B cell (primary cell): ENCODE measurements around the gene PGLYRP3. TPM values are rescaled to one million over a fixed set of nuclear protein-coding genes. Genes with fewer than 3 reads are reported as not detected.
A peak's percentile ranks its signal among the peaks of the same experiment; 100 is the strongest.

Source experiments
- ATAC-seq: fragments of 200-7000 bp; cut with Tn5 transposase; one replicate; pipeline ENCODE4 v1.10.0; 2021; ENCODE audit warnings: low read depth, mild to moderate bottlenecking, moderate number of reproducible peaks, moderate library complexity
- CTCF ChIA-PET: fragments of 350-600 bp; sonication (Branson Sonifier 250); formaldehyde crosslinking; loops from one replicate; lab custom pipeline; 2021; ENCODE audit warnings: antibody characterized with exemption, inconsistent platforms; lab: Charles Lee
- POLR2A ChIA-PET: fragments of 350-600 bp; sonication (Branson Sonifier 250); formaldehyde crosslinking; loops from one replicate; lab custom pipeline; 2021; ENCODE audit warnings: antibody characterized with exemption; lab: Charles Lee
- DNase-seq: peaks from one replicate; pipeline ENCODE4 v3.0.0; 2013
- H2AFZ ChIP-seq: 2 replicates; pipeline ENCODE4 v1.6.1; 2012; ENCODE audit warnings: mild to moderate bottlenecking, low read depth, low read length; ENCODE audit not compliant: insufficient read depth, poor library complexity, severe bottlenecking
- H3K27ac ChIP-seq, 2 donors: 1 replicate in 1 of 2; 2 replicates in 1 of 2; pipeline ENCODE4 v1.5.1; 2012 to 2013; ENCODE audit warnings: low read length in 2 of 2, mild to moderate bottlenecking in 2 of 2, moderate library complexity in 1 of 2
- H3K27me3 ChIP-seq, 4 experiments: fragments of 200-600 bp in 1 of 4; sonication (generic) in 1 of 4; replicated peaks in 1 of 4; 1 replicate in 2 of 4; 2 replicates in 2 of 4; pipeline versions ENCODE4 v1.6.1 to v1.7.0; 2013 to 2016; ENCODE audit warnings: low read length in 3 of 4, mild to moderate bottlenecking in 2 of 4, mixed read lengths in 1 of 4, moderate library complexity in 1 of 4; ENCODE audit not compliant: insufficient read depth in 4 of 4, control insufficient read depth in 3 of 4; ENCODE audit errors: control extremely low read depth in 1 of 4
- H3K36me3 ChIP-seq, 2 experiments: replicated peaks in 1 of 2; 1 replicate in 1 of 2; 2 replicates in 1 of 2; pipeline versions ENCODE4 v1.6.1 to v1.7.1; 2013; ENCODE audit warnings: low read length in 1 of 2; ENCODE audit not compliant: insufficient read depth in 2 of 2, control insufficient read depth in 1 of 2; ENCODE audit errors: control extremely low read depth in 1 of 2, extremely low read depth in 1 of 2
- H3K4me1 ChIP-seq, 2 donors: fragments of 200-600 bp in 1 of 2; sonication (generic) in 1 of 2; 1 replicate in 1 of 2; 2 replicates in 1 of 2; pipeline versions ENCODE4 v1.5.1 to v1.6.1; 2013 to 2017; ENCODE audit warnings: low read length in 2 of 2; ENCODE audit not compliant: control insufficient read depth in 2 of 2, insufficient read depth in 2 of 2
- H3K4me2 ChIP-seq: replicated peaks from 2 replicates; pipeline ENCODE3; 2012; ENCODE audit warnings: mild to moderate bottlenecking, low read depth, low read length; ENCODE audit not compliant: poor library complexity, severe bottlenecking
- H3K4me3 ChIP-seq, 5 experiments: fragments of 200-600 bp in 1 of 5; sonication (generic) in 1 of 5; 1 replicate in 3 of 5; 2 replicates in 2 of 5; pipeline versions ENCODE4 v1.5.1 to v1.7.0; 2011 to 2016; ENCODE audit warnings: low read length in 4 of 5, mild to moderate bottlenecking in 4 of 5, low read depth in 2 of 5, control low read depth in 1 of 5, moderate library complexity in 1 of 5; ENCODE audit not compliant: insufficient read depth in 1 of 5; ENCODE audit errors: control extremely low read depth in 1 of 5, extremely low read depth in 1 of 5
- H3K79me2 ChIP-seq: fragments of 200-600 bp; sonication (generic); one replicate; pipeline ENCODE4 v1.6.0; 2016; ENCODE audit warnings: low read length; ENCODE audit not compliant: control insufficient read depth, insufficient read depth
- H3K9ac ChIP-seq: fragments of 200-600 bp; sonication (generic); 2 replicates; pipeline ENCODE4 v1.6.1; 2017; ENCODE audit warnings: mild to moderate bottlenecking, low read length, moderate library complexity
- H3K9me3 ChIP-seq, 3 donors: one replicate each; pipeline versions ENCODE4 v1.6.1 to v1.7.1; 2013; ENCODE audit warnings: low read length in 2 of 3; ENCODE audit not compliant: control insufficient read depth in 2 of 3, insufficient read depth in 1 of 3; ENCODE audit errors: control extremely low read depth in 1 of 3
- H4K20me1 ChIP-seq: 2 replicates; pipeline ENCODE4 v1.6.0; 2012; ENCODE audit warnings: mild to moderate bottlenecking, low read length; ENCODE audit not compliant: insufficient read depth, control insufficient read depth, poor library complexity, severe bottlenecking
- H3K27ac Mint-ChIP-seq: one replicate; pipeline ENCODE4 v1.8.0; 2021; ENCODE audit warnings: mixed read lengths
- H3K27me3 Mint-ChIP-seq: one replicate; pipeline ENCODE4 v1.8.0; 2021; ENCODE audit warnings: mixed read lengths
- H3K4me1 Mint-ChIP-seq: one replicate; pipeline ENCODE4 v1.8.0; 2021; ENCODE audit warnings: mixed read lengths
- H3K4me3 Mint-ChIP-seq: one replicate; pipeline ENCODE4 v1.8.0; 2021; ENCODE audit warnings: mixed read lengths
- H3K9me3 Mint-ChIP-seq: one replicate; pipeline ENCODE4 v1.8.0; 2022; ENCODE audit warnings: mixed read lengths; ENCODE audit not compliant: insufficient read depth
- CTCF ChIP-seq: fragments of 200-600 bp; IDR thresholded peaks from one replicate; pipeline ENCODE4 v1.8.0; 2022; ENCODE audit warnings: antibody characterized with exemption, mild to moderate bottlenecking
- EZH2 ChIP-seq: IDR thresholded peaks from 2 replicates; pipeline ENCODE4 v1.6.1; 2012; ENCODE audit warnings: borderline replicate concordance, low read depth, mild to moderate bottlenecking, moderate library complexity, low read length; ENCODE audit not compliant: insufficient read depth, poor library complexity, severe bottlenecking
- WGBS: methylation state at CpG from one replicate; pipeline ENCODE4 v1.1.5; 2013; ENCODE audit warnings: missing lambda C conversion rate; ENCODE audit not compliant: insufficient coverage; 5-methylcytosine and 5-hydroxymethylcytosine counted together
- intact Hi-C: fragments of 100-400 bp; cut with micrococcal nuclease; formaldehyde crosslinking; loops from one replicate; pipeline ENCODE4 v1.10.0; 2022
- polyA plus RNA-seq: library from polyadenylated mRNA; depleted of rRNA; stranded (reverse); fragments of >200 nt; gene quantifications from 2 replicates; pipeline ENCODE4 v1.2.3, GENCODE V29; 2012
- total RNA-seq, 2 donors: library from RNA; stranded (reverse); fragments of 120-200 nt in 1 of 2; gene quantifications; 1 replicate in 1 of 2; 2 replicates in 1 of 2; pipeline versions ENCODE4 v1.2.3 to v1.2.4, GENCODE V29; 2013 to 2022

Gene PGLYRP3
- total and polyA plus RNA-seq, 2 donors (not counting 1 experiment from before 2014, with no cell fraction given) = not detected

DNA sequence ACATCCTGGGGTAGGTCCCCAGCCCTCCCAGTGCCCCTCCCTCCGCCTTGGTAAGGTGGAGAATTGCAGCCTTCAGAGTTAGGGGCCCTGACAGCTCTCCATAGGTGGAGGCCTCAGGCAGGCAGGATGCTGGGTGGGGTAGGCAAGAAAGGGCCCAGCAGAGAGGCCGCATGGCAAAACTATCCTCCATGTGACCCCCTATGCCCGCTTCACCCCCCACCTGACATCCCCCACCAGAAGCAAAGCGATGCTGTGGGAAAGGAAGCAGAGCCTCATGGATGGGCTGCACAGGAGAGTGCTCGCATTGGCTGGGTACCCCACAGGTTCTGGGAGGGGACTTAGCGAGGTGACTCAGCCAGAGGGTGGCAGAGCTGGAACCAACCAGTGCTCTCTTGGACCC, 46.5 kb upstream of the PGLYRP3 start:
- intact Hi-C loops = no loop called here
- H3K9me3 ChIP-seq = no peaks in the 10 kb centered on the region
- no peak overlapping the region for H3K4me3 Mint-ChIP-seq
- ATAC-seq = no peak
- peak overlapping the region in 1 of 5 experiments; percentile 73 for H3K4me3 ChIP-seq
- no peaks in the 10 kb centered on the region for H3K79me2 ChIP-seq
- ChIA-PET POLR2A (no interaction called here), CTCF (interaction anchor here (4.9 kb wide), 1 partner anchor 136 kb away, joined by 22 read pairs; no protein-coding TSS in a partner anchor)
- no peaks in the 10 kb centered on the region for H4K20me1 ChIP-seq
- no peak overlapping the region for H3K9ac ChIP-seq
- no peak overlapping the region for H2AFZ ChIP-seq
- no peak overlapping the region for H3K27ac Mint-ChIP-seq
- TF ChIP-seq EZH2 (no peak), CTCF (no peak)
- H3K27me3 ChIP-seq = peaks cover 0 to 18% (median 0%) of the 10 kb centered on the region in 4 experiments
- no peaks in the 10 kb centered on the region for H3K36me3 ChIP-seq
- H3K9me3 Mint-ChIP-seq = no peaks in the 10 kb centered on the region
- no peak overlapping the region for H3K27ac ChIP-seq
- H3K4me1 Mint-ChIP-seq = peaks cover 20% of the 10 kb centered on the region
- peaks cover 10 to 12% of the 10 kb centered on the region in 2 donors for H3K4me1 ChIP-seq
- 93% methylated on average over 5 of the region's 6 CpGs for WGBS
- DNase-seq = no peak
- H3K4me2 ChIP-seq = no peak overlapping the region
- peaks cover 47% of the 10 kb centered on the region for H3K27me3 Mint-ChIP-seq

DNA sequence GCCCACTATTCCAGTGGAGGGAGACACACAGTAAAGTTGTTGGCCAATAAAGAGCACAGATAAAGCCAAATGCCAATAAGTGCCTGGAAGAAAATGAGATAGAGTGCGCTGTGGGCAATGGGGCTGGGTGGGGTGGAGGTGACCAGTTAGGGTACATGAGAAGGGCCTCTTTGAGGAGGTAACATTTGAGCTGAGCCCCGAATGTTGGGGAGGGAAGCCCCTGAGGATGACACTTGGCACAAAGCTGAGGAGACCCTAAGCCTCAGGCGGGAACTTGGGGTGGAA, 45.9 kb upstream of the PGLYRP3 start:
- CTCF ChIA-PET = interaction anchor here (4.9 kb wide), 1 partner anchor 136 kb away, joined by 22 read pairs; no protein-coding TSS in a partner anchor
- H3K27me3 Mint-ChIP-seq = peaks cover 48% of the 10 kb centered on the region
- H3K9me3 Mint-ChIP-seq = no peaks in the 10 kb centered on the region
- Histone ChIP-seq H4K20me1 (no peaks in the 10 kb centered on the region), H3K9me3 (no peaks in the 10 kb centered on the region), H3K27me3 (peaks cover 0 to 11% (median 0%) of the 10 kb centered on the region in 4 experiments), H2AFZ (no peak overlapping the region), H3K27ac (no peak overlapping the region), H3K4me2 (no peak overlapping the region), H3K4me1 (peaks cover 10 to 12% of the 10 kb centered on the region in 2 donors), H3K79me2 (no peaks in the 10 kb centered on the region), H3K4me3 (peak overlapping the region in 1 of 5 experiments; percentile 73), H3K9ac (no peak overlapping the region), H3K36me3 (no peaks in the 10 kb centered on the region)
- peaks cover 20% of the 10 kb centered on the region for H3K4me1 Mint-ChIP-seq
- TF ChIP-seq CTCF = no peak
- no peak for TF ChIP-seq EZH2
- POLR2A ChIA-PET = no interaction called here
- no peak overlapping the region for H3K4me3 Mint-ChIP-seq
- H3K27ac Mint-ChIP-seq = no peak overlapping the region
- intact Hi-C loops = no loop called here
- ATAC-seq = no peak
- WGBS = 71% methylated on average over 3 of the region's 3 CpGs
- no peak for DNase-seq
